ENCODE measurements around the gene PAX3. TPM values are rescaled to one million over a fixed set of nuclear protein-coding genes. Genes with fewer than 3 reads are reported as not detected.

PAX3 gene
- total RNA-seq, 2 experiments from 2014 or later, result not detected

- no peak overlapping the region for H3K4me3 Mint-ChIP-seq
- ATAC-seq (no peak), DNase-seq (no peak)
- H3K4me1 Mint-ChIP-seq (ENCODE audit: low read depth), result no peaks in the 10 kb centered on the region
- ChIA-PET POLR2A (no interaction called here), CTCF (no interaction called here)
- no peak overlapping the region for H3K27ac Mint-ChIP-seq
- no peaks in the 10 kb centered on the region for H3K27me3 Mint-ChIP-seq (ENCODE audit: low read depth)
- no peaks in the 10 kb centered on the region for H3K36me3 Mint-ChIP-seq (ENCODE audit: low read depth)
- H3K9me3 Mint-ChIP-seq (ENCODE audit: insufficient read depth), result no peaks in the 10 kb centered on the region
Measured at GRCh38 chr2:222248256-222248655, 50.5 kb downstream of the PAX3 start.

GRCh38 chr2:222242532-222242931 is 56.3 kb downstream of the PAX3 start:
- ATAC-seq, result no peak
- H3K4me3 Mint-ChIP-seq, result no peak overlapping the region

GRCh38 chr2:222241128-222241870 is 57.5 kb downstream of the PAX3 start:
- ChIA-PET POLR2A (no interaction called here), CTCF (no interaction called here)
- no peak for ATAC-seq
- Mint-ChIP-seq H3K36me3 (ENCODE audit: low read depth) (no peaks in the 10 kb centered on the region), H3K27ac (no peak overlapping the region), H3K9me3 (ENCODE audit: insufficient read depth) (no peaks in the 10 kb centered on the region), H3K4me3 (no peak overlapping the region), H3K27me3 (ENCODE audit: low read depth) (peaks cover 25% of the 10 kb centered on the region), H3K4me1 (ENCODE audit: low read depth) (no peaks in the 10 kb centered on the region)
- no peak for DNase-seq

More at GRCh38 chr2:222242532-222242931, 56.3 kb downstream of the PAX3 start:
- POLR2A ChIA-PET, result no interaction called here
- no peak for DNase-seq
- Mint-ChIP-seq H3K36me3 (ENCODE audit: low read depth) (no peaks in the 10 kb centered on the region), H3K27me3 (ENCODE audit: low read depth) (peaks cover 21% of the 10 kb centered on the region), H3K27ac (no peak overlapping the region), H3K9me3 (ENCODE audit: insufficient read depth) (no peaks in the 10 kb centered on the region), H3K4me1 (ENCODE audit: low read depth) (no peaks in the 10 kb centered on the region)
- CTCF ChIA-PET, result no interaction called here

GRCh38 chr2:222240676-222241049 is 58.1 kb downstream of the PAX3 start:
- Mint-ChIP-seq H3K9me3 (ENCODE audit: insufficient read depth) (no peaks in the 10 kb centered on the region), H3K27me3 (ENCODE audit: low read depth) (peaks cover 25% of the 10 kb centered on the region)
- POLR2A ChIA-PET, result no interaction called here

GRCh38 chr2:222239945-222240675 is 58.7 kb downstream of the PAX3 start:
- ChIA-PET CTCF (no interaction called here), POLR2A (no interaction called here)
- ATAC-seq (no peak), DNase-seq (no peak)
- Mint-ChIP-seq H3K36me3 (ENCODE audit: low read depth) (no peaks in the 10 kb centered on the region), H3K4me3 (no peak overlapping the region), H3K27me3 (ENCODE audit: low read depth) (peaks cover 25% of the 10 kb centered on the region), H3K27ac (no peak overlapping the region), H3K4me1 (ENCODE audit: low read depth) (no peaks in the 10 kb centered on the region), H3K9me3 (ENCODE audit: insufficient read depth) (no peaks in the 10 kb centered on the region)

More at GRCh38 chr2:222240676-222241049, 58.1 kb downstream of the PAX3 start:
- no peaks in the 10 kb centered on the region for H3K4me1 Mint-ChIP-seq (ENCODE audit: low read depth)
- H3K36me3 Mint-ChIP-seq (ENCODE audit: low read depth), result no peaks in the 10 kb centered on the region
- no peak overlapping the region for H3K27ac Mint-ChIP-seq
- no peak overlapping the region for H3K4me3 Mint-ChIP-seq
- CTCF ChIA-PET, result no interaction called here
- DNase-seq (no peak), ATAC-seq (no peak)

- Mint-ChIP-seq H3K27me3 (ENCODE audit: low read depth) (peaks cover 25% of the 10 kb centered on the region), H3K27ac (no peak overlapping the region), H3K4me1 (ENCODE audit: low read depth) (no peaks in the 10 kb centered on the region), H3K36me3 (ENCODE audit: low read depth) (no peaks in the 10 kb centered on the region), H3K4me3 (no peak overlapping the region), H3K9me3 (ENCODE audit: insufficient read depth) (no peaks in the 10 kb centered on the region)
- ChIA-PET CTCF (no interaction called here), POLR2A (no interaction called here)
- DNase-seq (no peak), ATAC-seq (no peak)
Measured at GRCh38 chr2:222239091-222239490, 59.7 kb downstream of the PAX3 start.

- Mint-ChIP-seq H3K27me3 (ENCODE audit: low read depth) (peaks cover 25% of the 10 kb centered on the region), H3K4me3 (no peak overlapping the region), H3K27ac (no peak overlapping the region), H3K4me1 (ENCODE audit: low read depth) (no peaks in the 10 kb centered on the region), H3K9me3 (ENCODE audit: insufficient read depth) (no peaks in the 10 kb centered on the region), H3K36me3 (ENCODE audit: low read depth) (no peaks in the 10 kb centered on the region)
- DNase-seq (no peak), ATAC-seq (no peak)
- ChIA-PET POLR2A (no interaction called here), CTCF (no interaction called here)
Measured at GRCh38 chr2:222238072-222238471, 60.7 kb downstream of the PAX3 start.

GRCh38 chr2:222232839-222233238 is 66.0 kb downstream of the PAX3 start:
- H3K36me3 Mint-ChIP-seq (ENCODE audit: low read depth), result no peaks in the 10 kb centered on the region
- H3K27ac Mint-ChIP-seq, result no peak overlapping the region
- no peaks in the 10 kb centered on the region for H3K4me1 Mint-ChIP-seq (ENCODE audit: low read depth)
- H3K4me3 Mint-ChIP-seq, result no peak overlapping the region
- CTCF ChIA-PET, result no interaction called here
- no peak for ATAC-seq
- no peaks in the 10 kb centered on the region for H3K9me3 Mint-ChIP-seq (ENCODE audit: insufficient read depth)
- POLR2A ChIA-PET, result no interaction called here
- no peak for DNase-seq
- peaks cover 4% of the 10 kb centered on the region for H3K27me3 Mint-ChIP-seq (ENCODE audit: low read depth)

- CTCF ChIA-PET, result no interaction called here
Measured at GRCh38 chr2:222232372-222232771, 66.4 kb downstream of the PAX3 start.

GRCh38 chr2:222228054-222228453 is 70.7 kb downstream of the PAX3 start:
- H3K4me1 Mint-ChIP-seq (ENCODE audit: low read depth), result no peaks in the 10 kb centered on the region
- ATAC-seq, result no peak
- no peaks in the 10 kb centered on the region for H3K9me3 Mint-ChIP-seq (ENCODE audit: insufficient read depth)
- ChIA-PET CTCF (no interaction called here), POLR2A (no interaction called here)
- H3K36me3 Mint-ChIP-seq (ENCODE audit: low read depth), result no peaks in the 10 kb centered on the region
- no peaks in the 10 kb centered on the region for H3K27me3 Mint-ChIP-seq (ENCODE audit: low read depth)
- H3K4me3 Mint-ChIP-seq, result no peak overlapping the region
- no peak for DNase-seq
- H3K27ac Mint-ChIP-seq, result no peak overlapping the region

More at GRCh38 chr2:222232372-222232771, 66.4 kb downstream of the PAX3 start:
- ATAC-seq (no peak), DNase-seq (no peak)
- H3K4me1 Mint-ChIP-seq (ENCODE audit: low read depth), result no peaks in the 10 kb centered on the region
- H3K27ac Mint-ChIP-seq, result no peak overlapping the region
- no peak overlapping the region for H3K4me3 Mint-ChIP-seq
- peaks cover 4% of the 10 kb centered on the region for H3K27me3 Mint-ChIP-seq (ENCODE audit: low read depth)
- POLR2A ChIA-PET, result no interaction called here
- no peaks in the 10 kb centered on the region for H3K9me3 Mint-ChIP-seq (ENCODE audit: insufficient read depth)
- H3K36me3 Mint-ChIP-seq (ENCODE audit: low read depth), result no peaks in the 10 kb centered on the region

GRCh38 chr2:222218786-222219185 is 80.0 kb downstream of the PAX3 start:
- no peaks in the 10 kb centered on the region for H3K27me3 Mint-ChIP-seq (ENCODE audit: low read depth)
- DNase-seq (no peak), ATAC-seq (no peak)
- no peaks in the 10 kb centered on the region for H3K4me1 Mint-ChIP-seq (ENCODE audit: low read depth)
- no peaks in the 10 kb centered on the region for H3K9me3 Mint-ChIP-seq (ENCODE audit: insufficient read depth)
- no peak overlapping the region for H3K27ac Mint-ChIP-seq
- ChIA-PET POLR2A (no interaction called here), CTCF (no interaction called here)
- no peak overlapping the region for H3K4me3 Mint-ChIP-seq
- no peaks in the 10 kb centered on the region for H3K36me3 Mint-ChIP-seq (ENCODE audit: low read depth)

- ChIA-PET POLR2A (no interaction called here), CTCF (no interaction called here)
- Mint-ChIP-seq H3K9me3 (ENCODE audit: insufficient read depth) (no peaks in the 10 kb centered on the region), H3K36me3 (ENCODE audit: low read depth) (no peaks in the 10 kb centered on the region), H3K4me3 (no peak overlapping the region), H3K4me1 (ENCODE audit: low read depth) (no peaks in the 10 kb centered on the region), H3K27me3 (ENCODE audit: low read depth) (no peaks in the 10 kb centered on the region), H3K27ac (no peak overlapping the region)
- DNase-seq (no peak), ATAC-seq (no peak)
Measured at GRCh38 chr2:222217712-222218111, 81.1 kb downstream of the PAX3 start.

GRCh38 chr2:222214885-222215284 is 83.9 kb downstream of the PAX3 start:
- no peak overlapping the region for H3K27ac Mint-ChIP-seq
- H3K4me3 Mint-ChIP-seq, result no peak overlapping the region
- H3K4me1 Mint-ChIP-seq (ENCODE audit: low read depth), result no peaks in the 10 kb centered on the region
- ATAC-seq, result no peak
- no peaks in the 10 kb centered on the region for H3K27me3 Mint-ChIP-seq (ENCODE audit: low read depth)
- DNase-seq, result no peak
- H3K9me3 Mint-ChIP-seq (ENCODE audit: insufficient read depth), result no peaks in the 10 kb centered on the region
- no peaks in the 10 kb centered on the region for H3K36me3 Mint-ChIP-seq (ENCODE audit: low read depth)
- ChIA-PET POLR2A (no interaction called here), CTCF (no interaction called here)
